Measurements from ENCODE around the gene TREM1.

DNA sequence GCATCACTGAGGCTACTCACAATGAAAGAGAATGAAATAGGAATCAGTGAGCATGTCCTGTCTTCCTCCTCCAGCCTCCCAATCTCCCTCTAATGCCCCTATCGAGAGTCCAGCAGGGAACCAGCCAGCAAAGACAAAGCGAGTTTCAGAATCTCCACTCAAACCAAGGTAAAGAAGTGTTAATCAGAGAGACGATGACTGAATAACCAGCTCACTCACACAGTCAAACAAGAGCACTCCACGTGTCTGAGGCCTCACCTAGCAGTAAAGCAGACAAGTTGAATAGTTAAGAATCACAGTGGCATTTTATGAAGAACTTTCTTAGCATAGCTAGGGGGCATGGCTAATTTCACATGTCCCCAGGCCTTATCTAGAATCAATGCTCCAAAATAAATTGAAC, 3.3 kb upstream of the TREM1 start:
- TF ChIP-seq, protein P1, sequence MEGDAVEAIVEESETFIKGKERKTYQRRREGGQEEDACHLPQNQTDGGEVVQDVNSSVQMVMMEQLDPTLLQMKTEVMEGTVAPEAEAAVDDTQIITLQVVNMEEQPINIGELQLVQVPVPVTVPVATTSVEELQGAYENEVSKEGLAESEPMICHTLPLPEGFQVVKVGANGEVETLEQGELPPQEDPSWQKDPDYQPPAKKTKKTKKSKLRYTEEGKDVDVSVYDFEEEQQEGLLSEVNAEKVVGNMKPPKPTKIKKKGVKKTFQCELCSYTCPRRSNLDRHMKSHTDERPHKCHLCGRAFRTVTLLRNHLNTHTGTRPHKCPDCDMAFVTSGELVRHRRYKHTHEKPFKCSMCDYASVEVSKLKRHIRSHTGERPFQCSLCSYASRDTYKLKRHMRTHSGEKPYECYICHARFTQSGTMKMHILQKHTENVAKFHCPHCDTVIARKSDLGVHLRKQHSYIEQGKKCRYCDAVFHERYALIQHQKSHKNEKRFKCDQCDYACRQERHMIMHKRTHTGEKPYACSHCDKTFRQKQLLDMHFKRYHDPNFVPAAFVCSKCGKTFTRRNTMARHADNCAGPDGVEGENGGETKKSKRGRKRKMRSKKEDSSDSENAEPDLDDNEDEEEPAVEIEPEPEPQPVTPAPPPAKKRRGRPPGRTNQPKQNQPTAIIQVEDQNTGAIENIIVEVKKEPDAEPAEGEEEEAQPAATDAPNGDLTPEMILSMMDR (IDR thresholded peaks at IDR 0.05) = no peak
- TF ChIP-seq POLR2A (IDR thresholded peaks at IDR 0.05) = no peak
- no peak for TF ChIP-seq POLR2AphosphoS5 (IDR thresholded peaks at IDR 0.05)

Measured in breast epithelium (tissue), 3 donors.